CD4-positive, alpha-beta T cell (primary cell): ENCODE measurements around the gene RNF167. TPM values are rescaled to one million over a fixed set of nuclear protein-coding genes. Genes with fewer than 3 reads are reported as not detected.

Experiments
- ATAC-seq: fragments of 200-7000 bp; cut with Tn5 transposase; one replicate; pipeline ENCODE4 v1.10.0; 2022; ENCODE audit warnings: mild to moderate bottlenecking; ENCODE audit not compliant: poor library complexity
- CTCF ChIA-PET: fragments of 350-600 bp; sonication (Branson Sonifier 250); formaldehyde crosslinking; loops from one replicate; lab custom pipeline; 2021; ENCODE audit warnings: antibody characterized with exemption, inconsistent platforms; lab: Charles Lee
- POLR2A ChIA-PET: fragments of 350-600 bp; sonication (Branson Sonifier 250); formaldehyde crosslinking; loops from one replicate; lab custom pipeline; 2021; ENCODE audit warnings: antibody characterized with exemption, inconsistent platforms; lab: Charles Lee
- DNase-seq, 14 experiments: peaks; one replicate each; pipeline ENCODE4 v3.0.0-alpha.2; 2013 to 2020; ENCODE audit warnings: mixed read lengths in 2 of 14
- H3K27ac ChIP-seq, 2 donors: one replicate each; pipeline versions ENCODE4 v1.5.1 to v1.7.0; 2013; ENCODE audit warnings: low read length in 2 of 2, low read depth in 1 of 2, mild to moderate bottlenecking in 1 of 2
- H3K27me3 ChIP-seq, 2 experiments: 1 replicate in 1 of 2; 2 replicates in 1 of 2; pipeline versions ENCODE4 v1.6.1 to v1.7.0; 2013; ENCODE audit warnings: low read length in 2 of 2, control low read depth in 1 of 2, mild to moderate bottlenecking in 1 of 2, moderate library complexity in 1 of 2; ENCODE audit not compliant: insufficient read depth in 2 of 2, control insufficient read depth in 1 of 2
- H3K36me3 ChIP-seq: one replicate; pipeline ENCODE4 v1.6.1; 2013; ENCODE audit warnings: low read length, control low read depth; ENCODE audit not compliant: insufficient read depth
- H3K4me1 ChIP-seq: one replicate; pipeline ENCODE4 v1.6.1; 2013; ENCODE audit warnings: low read length, control low read depth; ENCODE audit not compliant: insufficient read depth
- H3K4me3 ChIP-seq: one replicate; pipeline ENCODE4 v1.5.1; 2013; ENCODE audit warnings: mild to moderate bottlenecking, low read length, moderate library complexity
- H3K9me3 ChIP-seq, 2 experiments: 1 replicate in 1 of 2; 2 replicates in 1 of 2; pipeline versions ENCODE4 v1.6.1 to v1.7.0; 2013; ENCODE audit warnings: low read length in 2 of 2, mild to moderate bottlenecking in 2 of 2, control low read depth in 1 of 2, moderate library complexity in 1 of 2; ENCODE audit not compliant: control insufficient read depth in 1 of 2, insufficient read depth in 1 of 2
- H3K27ac Mint-ChIP-seq: one replicate; pipeline ENCODE4 v1.8.0; 2020; ENCODE audit warnings: mixed read lengths
- H3K27me3 Mint-ChIP-seq: one replicate; pipeline ENCODE4 v1.8.0; 2021; ENCODE audit warnings: mixed read lengths
- H3K36me3 Mint-ChIP-seq: one replicate; pipeline ENCODE4 v1.8.0; 2021; ENCODE audit warnings: low read depth, mixed read lengths
- H3K4me1 Mint-ChIP-seq: one replicate; pipeline ENCODE4 v1.8.0; 2021; ENCODE audit warnings: low read depth, mixed read lengths
- H3K4me3 Mint-ChIP-seq: one replicate; pipeline ENCODE4 v1.8.0; 2020; ENCODE audit warnings: mild to moderate bottlenecking, mixed read lengths
- H3K9me3 Mint-ChIP-seq: one replicate; pipeline ENCODE4 v1.8.0; 2020; ENCODE audit warnings: mixed read lengths
- intact Hi-C, 2 experiments: fragments of 100-400 bp; cut with DNase I in 1 of 2; cut with micrococcal nuclease in 1 of 2; formaldehyde crosslinking; loops; one replicate each; pipeline versions ENCODE4 v1.15.1 to v1.9.0; 2023 to 2025; cut with DNase I, micrococcal nuclease
- total RNA-seq, 174 experiments: library from RNA in 2 of 174; stranded (reverse) in 2 of 174; gene quantifications; one replicate each; pipeline ENCODE4 v1.2.3 and lab custom pipeline; 2021 to 2026
- TF ChIP-seq, protein P1 (sequence below): fragments of 200-600 bp; IDR thresholded peaks from one replicate; pipeline ENCODE4 v1.8.0; 2022; ENCODE audit warnings: antibody characterized with exemption, mild to moderate bottlenecking

The RNF167 gene
- total RNA-seq, 2 experiments from 2014 or later, result 59.3 to 62.8 TPM

DNA sequence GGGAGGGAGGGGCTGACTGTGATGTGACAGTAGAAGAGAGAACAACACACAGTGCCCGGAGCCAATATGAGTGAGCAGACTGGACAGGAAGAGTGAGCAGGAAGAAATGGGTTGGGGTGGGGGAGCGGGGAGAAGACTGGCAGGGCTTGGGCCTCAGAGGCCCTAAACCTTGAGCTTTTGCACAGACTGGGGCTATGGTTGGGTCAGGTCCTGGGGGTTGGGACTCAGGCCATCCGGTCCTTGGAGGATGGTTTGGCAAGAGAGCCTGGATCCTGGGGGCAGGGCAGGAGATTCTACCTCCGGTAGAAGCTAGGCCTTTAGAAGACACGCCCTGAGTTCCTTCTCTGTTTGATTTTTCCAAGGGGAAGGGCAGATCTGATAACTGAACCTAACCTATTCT is 46.3 kb downstream of the RNF167 start:
- POLR2A ChIA-PET, result interaction anchor here (0.7 to 4.1 kb wide), 11 partner anchors 11 to 196 kb away, joined by 3 to 50 read pairs (median 6); partner anchors contain the start of genes INCA1, KIF1C, RNF167 and SLC25A11
- H3K4me3 ChIP-seq, result peak overlapping the region; percentile 99
- intact Hi-C loops, result loop anchor here (2.0 to 10.0 kb wide), 3 partner anchors 44 to 208 kb away; partner anchors contain the start of genes RNF167 (in 1 of the 2), SLC25A11 (in 1 of the 2) and ZNF594 (in 1 of the 2)

DNA sequence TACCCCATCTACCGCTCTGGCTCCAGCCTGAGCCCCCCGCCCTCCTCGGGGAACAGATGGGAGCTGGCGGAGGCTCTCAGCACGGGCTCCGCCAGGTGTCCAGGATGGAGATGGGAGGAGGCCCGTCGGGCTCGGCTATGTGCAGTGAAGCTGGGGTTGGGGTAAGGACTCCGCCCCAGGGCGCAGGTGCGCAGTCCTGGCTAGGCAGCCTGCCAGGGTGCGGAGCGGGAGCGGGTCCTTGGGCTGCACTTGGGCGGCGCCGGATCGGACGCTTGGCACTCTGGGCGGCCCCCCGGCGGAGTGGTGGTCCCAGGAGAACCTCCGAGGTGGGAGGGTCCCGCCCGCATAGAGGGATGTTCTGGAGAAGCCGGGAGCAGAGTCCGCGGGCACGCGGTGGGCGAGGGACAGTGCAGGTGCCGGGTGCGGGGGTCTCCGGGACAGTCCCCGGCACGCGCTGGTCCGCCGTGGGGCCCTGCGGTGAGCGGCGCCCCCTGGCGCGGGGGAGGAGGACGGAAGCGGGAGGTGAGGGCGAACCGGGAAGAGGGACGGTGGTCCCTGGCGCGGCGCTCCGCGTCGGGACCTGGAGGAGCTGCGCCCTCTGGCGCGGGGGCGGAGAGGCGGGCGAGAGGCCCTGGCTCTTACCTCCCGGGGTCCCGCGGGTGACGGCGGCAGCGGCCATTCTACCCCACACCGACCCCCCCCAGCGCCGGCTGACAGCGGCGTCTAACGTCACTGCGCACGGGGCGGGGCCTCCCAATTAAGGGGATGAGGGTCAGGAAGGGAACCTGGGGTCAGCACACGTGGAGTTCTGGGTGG is 47.1 kb downstream of the RNF167 start, which contains the start of gene CAMTA2:
Gene CAMTA2 (minus strand): TSS at position 725 of the 816 bp plus-strand sequence. CDS start 1,453 bp downstream, outside the sequence.
- TF ChIP-seq, protein P1, sequence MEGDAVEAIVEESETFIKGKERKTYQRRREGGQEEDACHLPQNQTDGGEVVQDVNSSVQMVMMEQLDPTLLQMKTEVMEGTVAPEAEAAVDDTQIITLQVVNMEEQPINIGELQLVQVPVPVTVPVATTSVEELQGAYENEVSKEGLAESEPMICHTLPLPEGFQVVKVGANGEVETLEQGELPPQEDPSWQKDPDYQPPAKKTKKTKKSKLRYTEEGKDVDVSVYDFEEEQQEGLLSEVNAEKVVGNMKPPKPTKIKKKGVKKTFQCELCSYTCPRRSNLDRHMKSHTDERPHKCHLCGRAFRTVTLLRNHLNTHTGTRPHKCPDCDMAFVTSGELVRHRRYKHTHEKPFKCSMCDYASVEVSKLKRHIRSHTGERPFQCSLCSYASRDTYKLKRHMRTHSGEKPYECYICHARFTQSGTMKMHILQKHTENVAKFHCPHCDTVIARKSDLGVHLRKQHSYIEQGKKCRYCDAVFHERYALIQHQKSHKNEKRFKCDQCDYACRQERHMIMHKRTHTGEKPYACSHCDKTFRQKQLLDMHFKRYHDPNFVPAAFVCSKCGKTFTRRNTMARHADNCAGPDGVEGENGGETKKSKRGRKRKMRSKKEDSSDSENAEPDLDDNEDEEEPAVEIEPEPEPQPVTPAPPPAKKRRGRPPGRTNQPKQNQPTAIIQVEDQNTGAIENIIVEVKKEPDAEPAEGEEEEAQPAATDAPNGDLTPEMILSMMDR, result peak; percentile 91
- Histone ChIP-seq H3K27ac (peak within 1 kb of the TSS; percentile 90 to 92), H3K4me1 (peaks cover 36% of the 10 kb centered on the region), H3K36me3 (peaks cover 16% of the 10 kb centered on the region), H3K27me3 (no peaks in the 10 kb centered on the region), H3K9me3 (no peaks in the 10 kb centered on the region), H3K4me3 (peak within 1 kb of the TSS; percentile 99)
- Mint-ChIP-seq H3K36me3 (peaks cover 41% of the 10 kb centered on the region), H3K27ac (peak within 1 kb of the TSS; percentile 87), H3K9me3 (no peaks in the 10 kb centered on the region), H3K4me1 (peaks cover 40% of the 10 kb centered on the region), H3K27me3 (no peaks in the 10 kb centered on the region), H3K4me3 (peak within 1 kb of the TSS; percentile 94)
- ChIA-PET POLR2A (interaction anchor here (0.6 to 4.1 kb wide), 16 partner anchors 10 to 197 kb away, joined by 3 to 50 read pairs (median 4); partner anchors contain the start of genes C17orf107, INCA1, KIF1C and PFN1), CTCF (interaction anchor here (1.4 to 2.3 kb wide), 9 partner anchors 11 to 88 kb away, joined by 3 to 12 read pairs (median 4); partner anchors contain the start of genes C17orf107, CHRNE, INCA1 and KIF1C)
- intact Hi-C loops, result loop anchor here (1.0 to 10.0 kb wide), 6 partner anchors 10 to 208 kb away; partner anchors contain the start of genes INCA1 (in 1 of the 2), KIF1C (in 1 of the 2), RNF167 (in 1 of the 2) and SLC25A11 (in 1 of the 2)
- DNase-seq (peak; percentile 74 to 92 (median 86)), ATAC-seq (peak; percentile 90)

More for the DNA sequence above, 46.3 kb downstream of the RNF167 start:
- no peaks in the 10 kb centered on the region for H3K27me3 ChIP-seq
- Mint-ChIP-seq H3K27ac (peak overlapping the region; percentile 87), H3K4me3 (peak overlapping the region; percentile 94), H3K27me3 (no peaks in the 10 kb centered on the region), H3K36me3 (peaks cover 49% of the 10 kb centered on the region), H3K9me3 (no peaks in the 10 kb centered on the region), H3K4me1 (peaks cover 45% of the 10 kb centered on the region)
- peaks cover 21% of the 10 kb centered on the region for H3K36me3 ChIP-seq
- ATAC-seq (no peak), DNase-seq (peak in 2 of 14 experiments; percentile 7 to 29)
- peak overlapping the region; percentile 90 to 92 for H3K27ac ChIP-seq
- H3K9me3 ChIP-seq, result no peaks in the 10 kb centered on the region
- TF ChIP-seq, protein P1, result no peak
- CTCF ChIA-PET, result interaction anchor here (1.0 to 2.3 kb wide), 9 partner anchors 11 to 87 kb away, joined by 3 to 12 read pairs (median 4); partner anchors contain the start of genes C17orf107, INCA1, KIF1C and RNF167
- H3K4me1 ChIP-seq, result peaks cover 36% of the 10 kb centered on the region
